Peyer's patch (tissue), 4 donors: Measurements from ENCODE around the gene FOXL1.

Experiments used
- CTCF ChIP-seq, 6 experiments: fragments of 450-650 bp in 4 of 6; fragments of 200-600 bp in 2 of 6; sonication (generic) in 1 of 6; IDR thresholded peaks; one replicate each; pipeline ENCODE4 v1.5.1; 2017 to 2019; ENCODE audit warnings: antibody characterized with exemption in 6 of 6, mild to moderate bottlenecking in 3 of 6, moderate library complexity in 1 of 6
- POLR2A ChIP-seq, 2 donors: fragments of 450-650 bp; IDR thresholded peaks; one replicate each; pipeline ENCODE4 v1.5.1; 2017; ENCODE audit warnings: antibody characterized with exemption in 2 of 2, mild to moderate bottlenecking in 2 of 2, moderate library complexity in 2 of 2

GRCh38 chr16:86602521-86602920 is 24.2 kb downstream of the FOXL1 start:
- TF ChIP-seq CTCF (IDR thresholded peaks at IDR 0.05), result no peak
- TF ChIP-seq POLR2A (IDR thresholded peaks at IDR 0.05), result no peak
